Panc1 (cell line): Measurements from ENCODE around the gene SLC29A1. TPM values are rescaled to one million over a fixed set of nuclear protein-coding genes. Genes with fewer than 3 reads are reported as not detected.

ENCODE experiments used
- ATAC-seq: fragments of 200-7000 bp; cut with Tn5 transposase; 2 replicates; pipeline ENCODE4 v1.9.1; 2020; ENCODE audit warnings: mild to moderate bottlenecking, moderate library complexity
- BruUV-seq: library from RNA; stranded (reverse); fragments of 400-500 nt; replicated peaks from 2 replicates; lab custom pipeline; 2021; lab: Mats Ljungman, UMichigan
- CTCF ChIA-PET: fragments of 300-600 bp; sonication (Branson Sonifier 250); formaldehyde crosslinking; loops from one replicate; lab custom pipeline; 2022; ENCODE audit warnings: antibody characterized with exemption; lab: Charles Lee
- POLR2A ChIA-PET: fragments of 300-600 bp; sonication (Branson Sonifier 250); formaldehyde crosslinking; loops from one replicate; lab custom pipeline; 2022; ENCODE audit warnings: antibody characterized with exemption; lab: Charles Lee
- DNase-seq: peaks from one replicate; pipeline ENCODE4 v3.0.0-alpha.2; 2010; ENCODE audit warnings: low read depth, low spot score
- H3K27ac ChIP-seq: 2 replicates; pipeline ENCODE4 v1.5.1; 2011; ENCODE audit warnings: mild to moderate bottlenecking, low read length, inconsistent platforms
- H3K27me3 ChIP-seq: fragments of 200-500 bp; sonication (Bioruptor generic); 2 replicates; pipeline ENCODE4 v1.6.0; 2014; ENCODE audit warnings: low read length, inconsistent platforms; ENCODE audit not compliant: control insufficient read depth, insufficient read depth
- H3K36me3 ChIP-seq: fragments of 200-500 bp; sonication (Bioruptor generic); 2 replicates; pipeline ENCODE4 v1.5.1; 2014; ENCODE audit warnings: inconsistent platforms, mild to moderate bottlenecking, low read length, moderate library complexity; ENCODE audit not compliant: control insufficient read depth, insufficient read depth
- H3K4me1 ChIP-seq: 2 replicates; pipeline ENCODE4 v1.5.1; 2011; ENCODE audit warnings: inconsistent platforms, mild to moderate bottlenecking, low read length, moderate library complexity; ENCODE audit not compliant: control insufficient read depth, insufficient read depth
- H3K4me3 ChIP-seq, 2 experiments: 2 replicates each; pipeline ENCODE4 v1.5.1; 2011 to 2012; ENCODE audit warnings: low read depth in 2 of 2, low read length in 2 of 2, mild to moderate bottlenecking in 2 of 2, inconsistent platforms in 1 of 2, moderate library complexity in 1 of 2
- H3K9me3 ChIP-seq: fragments of 200-500 bp; sonication (Bioruptor generic); 2 replicates; pipeline ENCODE4 v1.5.1; 2014; ENCODE audit warnings: low read depth, mild to moderate bottlenecking, inconsistent platforms, low read length, moderate library complexity; ENCODE audit not compliant: control insufficient read depth, insufficient read depth
- POLR2AphosphoS5 ChIP-seq: IDR thresholded peaks from 2 replicates; pipeline ENCODE4 v1.6.1; 2012; ENCODE audit warnings: mild to moderate bottlenecking, low read depth, low read length, moderate library complexity
- SIN3A ChIP-seq: IDR thresholded peaks from 2 replicates; pipeline ENCODE4 v1.6.1; 2012; ENCODE audit warnings: low read depth, mild to moderate bottlenecking, low read length, moderate library complexity, borderline replicate concordance; ENCODE audit not compliant: insufficient read depth
- TCF7L2 ChIP-seq: IDR thresholded peaks from 2 replicates; pipeline ENCODE4 v1.6.1; 2011; ENCODE audit warnings: mild to moderate bottlenecking, low read depth, low read length, inconsistent platforms
- in situ Hi-C: cut with HindIII; loops from 2 replicates; pipeline ENCODE4 v1.10.0; 2016; ENCODE audit warnings: low sequenced_read_pairs, low pct_unique_long_range_greater_than_20kb
- intact Hi-C: fragments of 100-400 bp; cut with micrococcal nuclease; formaldehyde crosslinking; loops from one replicate; pipeline ENCODE4 v1.10.0; 2022; ENCODE audit not compliant: unreplicated experiment
- total RNA-seq: library from RNA; stranded (reverse); gene quantifications from one replicate; pipeline ENCODE4 v1.2.1, GENCODE V29; 2021; ENCODE audit not compliant: unreplicated experiment
- TF ChIP-seq, protein P1 (sequence below): fragments of 450-650 bp; IDR thresholded peaks from 2 replicates; pipeline ENCODE4 v1.5.1; 2017; ENCODE audit warnings: mild to moderate bottlenecking
- TF ChIP-seq, protein P2 (sequence below), 2 experiments: IDR thresholded peaks; 2 replicates each; pipeline ENCODE4 v1.6.1; 2011 to 2012; ENCODE audit warnings: low read depth in 2 of 2, control low read depth in 1 of 2, low read length in 1 of 2, mild to moderate bottlenecking in 1 of 2, moderate library complexity in 1 of 2; ENCODE audit not compliant: insufficient read depth in 1 of 2

SLC29A1 gene
- total RNA-seq, 1 experiment from 2014 or later: 263 TPM

GRCh38 chr6:44261581-44261980, 38.2 kb downstream of the SLC29A1 start:
- TF ChIP-seq, protein P1, sequence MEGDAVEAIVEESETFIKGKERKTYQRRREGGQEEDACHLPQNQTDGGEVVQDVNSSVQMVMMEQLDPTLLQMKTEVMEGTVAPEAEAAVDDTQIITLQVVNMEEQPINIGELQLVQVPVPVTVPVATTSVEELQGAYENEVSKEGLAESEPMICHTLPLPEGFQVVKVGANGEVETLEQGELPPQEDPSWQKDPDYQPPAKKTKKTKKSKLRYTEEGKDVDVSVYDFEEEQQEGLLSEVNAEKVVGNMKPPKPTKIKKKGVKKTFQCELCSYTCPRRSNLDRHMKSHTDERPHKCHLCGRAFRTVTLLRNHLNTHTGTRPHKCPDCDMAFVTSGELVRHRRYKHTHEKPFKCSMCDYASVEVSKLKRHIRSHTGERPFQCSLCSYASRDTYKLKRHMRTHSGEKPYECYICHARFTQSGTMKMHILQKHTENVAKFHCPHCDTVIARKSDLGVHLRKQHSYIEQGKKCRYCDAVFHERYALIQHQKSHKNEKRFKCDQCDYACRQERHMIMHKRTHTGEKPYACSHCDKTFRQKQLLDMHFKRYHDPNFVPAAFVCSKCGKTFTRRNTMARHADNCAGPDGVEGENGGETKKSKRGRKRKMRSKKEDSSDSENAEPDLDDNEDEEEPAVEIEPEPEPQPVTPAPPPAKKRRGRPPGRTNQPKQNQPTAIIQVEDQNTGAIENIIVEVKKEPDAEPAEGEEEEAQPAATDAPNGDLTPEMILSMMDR: no peak
- TF ChIP-seq, protein P2, sequence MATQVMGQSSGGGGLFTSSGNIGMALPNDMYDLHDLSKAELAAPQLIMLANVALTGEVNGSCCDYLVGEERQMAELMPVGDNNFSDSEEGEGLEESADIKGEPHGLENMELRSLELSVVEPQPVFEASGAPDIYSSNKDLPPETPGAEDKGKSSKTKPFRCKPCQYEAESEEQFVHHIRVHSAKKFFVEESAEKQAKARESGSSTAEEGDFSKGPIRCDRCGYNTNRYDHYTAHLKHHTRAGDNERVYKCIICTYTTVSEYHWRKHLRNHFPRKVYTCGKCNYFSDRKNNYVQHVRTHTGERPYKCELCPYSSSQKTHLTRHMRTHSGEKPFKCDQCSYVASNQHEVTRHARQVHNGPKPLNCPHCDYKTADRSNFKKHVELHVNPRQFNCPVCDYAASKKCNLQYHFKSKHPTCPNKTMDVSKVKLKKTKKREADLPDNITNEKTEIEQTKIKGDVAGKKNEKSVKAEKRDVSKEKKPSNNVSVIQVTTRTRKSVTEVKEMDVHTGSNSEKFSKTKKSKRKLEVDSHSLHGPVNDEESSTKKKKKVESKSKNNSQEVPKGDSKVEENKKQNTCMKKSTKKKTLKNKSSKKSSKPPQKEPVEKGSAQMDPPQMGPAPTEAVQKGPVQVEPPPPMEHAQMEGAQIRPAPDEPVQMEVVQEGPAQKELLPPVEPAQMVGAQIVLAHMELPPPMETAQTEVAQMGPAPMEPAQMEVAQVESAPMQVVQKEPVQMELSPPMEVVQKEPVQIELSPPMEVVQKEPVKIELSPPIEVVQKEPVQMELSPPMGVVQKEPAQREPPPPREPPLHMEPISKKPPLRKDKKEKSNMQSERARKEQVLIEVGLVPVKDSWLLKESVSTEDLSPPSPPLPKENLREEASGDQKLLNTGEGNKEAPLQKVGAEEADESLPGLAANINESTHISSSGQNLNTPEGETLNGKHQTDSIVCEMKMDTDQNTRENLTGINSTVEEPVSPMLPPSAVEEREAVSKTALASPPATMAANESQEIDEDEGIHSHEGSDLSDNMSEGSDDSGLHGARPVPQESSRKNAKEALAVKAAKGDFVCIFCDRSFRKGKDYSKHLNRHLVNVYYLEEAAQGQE (IDR thresholded peaks at IDR 0.05; ENCODE audit: insufficient read depth in 1 of 2, low read depth in 2 of 2, low read length in 1 of 2): no peak
- TF ChIP-seq SIN3A (no peak), TCF7L2 (no peak), POLR2AphosphoS5 (no peak)
- no peak overlapping the region for H3K27ac ChIP-seq
- H3K36me3 ChIP-seq: peaks cover 5% of the 10 kb centered on the region
- ATAC-seq (no peak), DNase-seq (no peak)
- H3K27me3 ChIP-seq: no peaks in the 10 kb centered on the region
- intact Hi-C loops (no loop called here), in situ Hi-C loops (no loop called here)
- ChIA-PET CTCF (no interaction called here), POLR2A (no interaction called here)
- no peak overlapping the region for H3K4me3 ChIP-seq
- no peaks in the 10 kb centered on the region for H3K9me3 ChIP-seq
- no TSS peak for BruUV-seq
- H3K4me1 ChIP-seq: peaks cover 31% of the 10 kb centered on the region

- Histone ChIP-seq H3K4me1 (peaks cover 30% of the 10 kb centered on the region), H3K9me3 (no peaks in the 10 kb centered on the region), H3K36me3 (peaks cover 2% of the 10 kb centered on the region), H3K4me3 (peak overlapping the region; percentile 86), H3K27ac (peak overlapping the region; percentile 73), H3K27me3 (no peaks in the 10 kb centered on the region)
- no peak for ATAC-seq
- no TSS peak for BruUV-seq
- no peak for DNase-seq
- CTCF ChIA-PET: no interaction called here
- intact Hi-C loops: no loop called here
- TF ChIP-seq, protein P1: no peak
- TF ChIP-seq TCF7L2: no peak
- no peak for TF ChIP-seq POLR2AphosphoS5
- TF ChIP-seq, protein P2 (IDR thresholded peaks at IDR 0.05; ENCODE audit: insufficient read depth in 1 of 2, low read depth in 2 of 2, low read length in 1 of 2): no peak
- no peak for TF ChIP-seq SIN3A
- in situ Hi-C loops: no loop called here
- POLR2A ChIA-PET: no interaction called here
Observed at GRCh38 chr6:44262467-44263353, 39.3 kb downstream of the SLC29A1 start.
